ENCODE data around the gene RERG.

RERG gene

GRCh38 chr12:15146585-15146984, 74.6 kb downstream of the RERG start:
- H3K27ac ChIP-seq, result no peak overlapping the region
- TF ChIP-seq CTCF (conservative IDR thresholded peaks at IDR 0.05), result no peak
- TF ChIP-seq ZFX (IDR thresholded peaks at IDR 0.05), result no peak

GRCh38 chr12:15143467-15143866, 77.8 kb downstream of the RERG start:
- no peak for TF ChIP-seq CTCF (conservative IDR thresholded peaks at IDR 0.05)
- no peak for TF ChIP-seq ZFX (IDR thresholded peaks at IDR 0.05)
- H3K27ac ChIP-seq, result no peak overlapping the region

DNA sequence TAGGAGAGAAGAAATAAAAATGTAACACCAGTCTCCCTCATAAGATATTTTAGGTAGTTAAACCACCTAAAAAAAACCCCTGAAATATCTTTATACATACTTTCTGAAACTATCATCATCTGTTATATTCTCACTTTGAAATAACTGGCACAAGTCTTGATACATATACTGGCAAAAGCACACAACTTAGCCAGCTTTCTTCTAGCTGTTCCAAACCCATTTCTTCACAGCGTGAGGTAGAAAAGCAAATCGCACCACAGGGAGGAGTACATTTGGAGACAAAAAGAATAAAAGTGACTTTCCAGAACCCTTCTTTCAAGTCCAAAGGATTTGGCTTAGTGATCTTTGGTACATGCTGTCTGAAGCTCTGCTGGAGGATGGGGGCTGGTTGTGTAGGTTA, 78.5 kb downstream of the RERG start:
- no peak overlapping the region for H3K27ac ChIP-seq
- no peak for TF ChIP-seq CTCF (conservative IDR thresholded peaks at IDR 0.05)
- TF ChIP-seq ZFX (IDR thresholded peaks at IDR 0.05), result no peak

- no peak overlapping the region for H3K27ac ChIP-seq
- TF ChIP-seq ZFX (IDR thresholded peaks at IDR 0.05) (no peak), CTCF (conservative IDR thresholded peaks at IDR 0.05) (no peak)
Observed at GRCh38 chr12:15131431-15131830, 89.8 kb downstream of the RERG start.

- H3K27ac ChIP-seq, result no peak overlapping the region
- TF ChIP-seq ZFX (IDR thresholded peaks at IDR 0.05), result no peak
- no peak for TF ChIP-seq CTCF (conservative IDR thresholded peaks at IDR 0.05)
Observed at GRCh38 chr12:15130541-15130940, 90.7 kb downstream of the RERG start.

GRCh38 chr12:15123401-15123800, 97.8 kb downstream of the RERG start:
- no peak overlapping the region for H3K27ac ChIP-seq
- TF ChIP-seq CTCF (conservative IDR thresholded peaks at IDR 0.05) (no peak), ZFX (IDR thresholded peaks at IDR 0.05) (no peak)

GRCh38 chr12:15122344-15122743, 98.9 kb downstream of the RERG start:
- TF ChIP-seq ZFX (IDR thresholded peaks at IDR 0.05) (no peak), CTCF (conservative IDR thresholded peaks at IDR 0.05) (no peak)
- no peak overlapping the region for H3K27ac ChIP-seq
